Right cardiac atrium (tissue), 5 donors: ENCODE measurements around the gene GPR45. TPM values are rescaled to one million over a fixed set of nuclear protein-coding genes. Genes with fewer than 3 reads are reported as not detected.

Experiments used
- ATAC-seq, 2 donors: fragments of 200-7000 bp; cut with Tn5 transposase; one replicate each; pipeline versions ENCODE4 v1.8.0 to v1.9.1; 2020; ENCODE audit warnings: moderate library complexity in 2 of 2, mild to moderate bottlenecking in 1 of 2
- DNase-seq, 3 donors: peaks; one replicate each; pipeline ENCODE4 v3.0.0-alpha.2; 2020
- H3K27ac ChIP-seq: one replicate; pipeline ENCODE4 v1.5.1; 2013; ENCODE audit warnings: mild to moderate bottlenecking, low read length, control low read depth, moderate library complexity
- H3K27me3 ChIP-seq: one replicate; pipeline ENCODE4 v1.6.1; 2013; ENCODE audit not compliant: control insufficient read depth, insufficient read depth
- H3K4me1 ChIP-seq: one replicate; pipeline ENCODE4 v1.6.1; 2013; ENCODE audit warnings: low read length; ENCODE audit not compliant: control insufficient read depth, insufficient read depth
- H3K4me3 ChIP-seq: one replicate; pipeline ENCODE4 v1.5.1; 2013; ENCODE audit warnings: low read length, control low read depth
- H3K9me3 ChIP-seq: one replicate; pipeline ENCODE4 v1.6.1; 2013; ENCODE audit warnings: low read length; ENCODE audit not compliant: control insufficient read depth
- WGBS: extraction: QIAGEN DNeasy Blood & Tissue Kit; methylation state at CpG from one replicate; pipeline ENCODE4 v1.1.7; 2013; 5-methylcytosine and 5-hydroxymethylcytosine counted together
- intact Hi-C, 4 donors: fragments of 100-400 bp; cut with DNase I; formaldehyde crosslinking; loops; one replicate each; pipeline versions ENCODE4 v1.11.0 to v1.14.0; 2022 to 2023
- long read RNA-seq, 4 donors: library from polyadenylated mRNA; unstranded; transcript quantifications; one replicate each; pipeline ENCODE4 v2.0.0, GENCODE V29; 2020 to 2021
- polyA plus RNA-seq: library from polyadenylated mRNA; stranded (reverse); fragments of 200-250 nt; gene quantifications from one replicate; pipeline ENCODE4 v1.2.3, GENCODE V29; 2013
- total RNA-seq, 4 donors: library from RNA; stranded (reverse); fragmentation: NEBNext Ultra II Directional; extraction: Animal tissue kit (Norgen Biotek cat#: 25700); gene quantifications; one replicate each; pipeline ENCODE4 v1.2.1, GENCODE V29; 2021
- donor health status: healthy with polysubstance abuse.
- donor health status: DM: no; HTN: yes; CAD: no.
- donor health status: DM: no; HTN: no; CAD: no.
- donor health status: DM: no; HTN: yes; CAD: no; lungs with severe emphysema.
- donor health status: DM: yes; HTN: yes; CAD: no.

GPR45 gene, protein sequence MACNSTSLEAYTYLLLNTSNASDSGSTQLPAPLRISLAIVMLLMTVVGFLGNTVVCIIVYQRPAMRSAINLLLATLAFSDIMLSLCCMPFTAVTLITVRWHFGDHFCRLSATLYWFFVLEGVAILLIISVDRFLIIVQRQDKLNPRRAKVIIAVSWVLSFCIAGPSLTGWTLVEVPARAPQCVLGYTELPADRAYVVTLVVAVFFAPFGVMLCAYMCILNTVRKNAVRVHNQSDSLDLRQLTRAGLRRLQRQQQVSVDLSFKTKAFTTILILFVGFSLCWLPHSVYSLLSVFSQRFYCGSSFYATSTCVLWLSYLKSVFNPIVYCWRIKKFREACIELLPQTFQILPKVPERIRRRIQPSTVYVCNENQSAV
- not detected for total RNA-seq
- polyA plus RNA-seq = not detected
- long read RNA-seq, donor 1 = 0 reads
- long read RNA-seq, donor 2 = 0 reads
- long read RNA-seq, donor 3 = 0 reads
- long read RNA-seq, donor 4 = 0 reads

DNA sequence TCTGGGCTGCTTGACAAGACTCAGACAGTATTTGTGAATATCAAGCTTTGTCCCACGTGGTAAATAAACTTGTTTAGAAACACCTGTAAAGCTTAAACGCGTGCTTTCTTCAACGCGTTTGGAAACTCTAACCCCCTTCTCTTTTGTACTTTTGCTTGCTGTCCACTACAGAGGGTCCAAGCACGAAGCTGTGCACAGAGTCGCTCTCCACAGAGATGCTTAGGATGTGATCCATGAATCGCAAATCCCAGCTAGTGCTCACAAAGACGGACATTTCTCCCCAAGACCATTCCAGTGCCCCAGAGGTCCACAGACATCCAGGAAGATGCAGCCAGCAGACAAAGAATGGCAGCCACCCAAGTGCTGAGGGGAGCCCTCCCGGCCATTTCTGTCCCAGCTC lies at the start of gene GPR45:
Gene GPR45 (plus strand): TSS at position 301 of the 400 bp plus-strand sequence. CDS start 116 bp downstream, outside the sequence.
- WGBS = 84% methylated on average over 10 of the region's 10 CpGs
- H3K9me3 ChIP-seq = no peaks in the 10 kb centered on the region
- H3K4me1 ChIP-seq = no peaks in the 10 kb centered on the region
- no peak for DNase-seq
- intact Hi-C loops = no loop called here
- no peak within 1 kb of the TSS for H3K27ac ChIP-seq
- H3K4me3 ChIP-seq = no peak within 1 kb of the TSS
- ATAC-seq = no peak
- H3K27me3 ChIP-seq = no peaks in the 10 kb centered on the region

DNA sequence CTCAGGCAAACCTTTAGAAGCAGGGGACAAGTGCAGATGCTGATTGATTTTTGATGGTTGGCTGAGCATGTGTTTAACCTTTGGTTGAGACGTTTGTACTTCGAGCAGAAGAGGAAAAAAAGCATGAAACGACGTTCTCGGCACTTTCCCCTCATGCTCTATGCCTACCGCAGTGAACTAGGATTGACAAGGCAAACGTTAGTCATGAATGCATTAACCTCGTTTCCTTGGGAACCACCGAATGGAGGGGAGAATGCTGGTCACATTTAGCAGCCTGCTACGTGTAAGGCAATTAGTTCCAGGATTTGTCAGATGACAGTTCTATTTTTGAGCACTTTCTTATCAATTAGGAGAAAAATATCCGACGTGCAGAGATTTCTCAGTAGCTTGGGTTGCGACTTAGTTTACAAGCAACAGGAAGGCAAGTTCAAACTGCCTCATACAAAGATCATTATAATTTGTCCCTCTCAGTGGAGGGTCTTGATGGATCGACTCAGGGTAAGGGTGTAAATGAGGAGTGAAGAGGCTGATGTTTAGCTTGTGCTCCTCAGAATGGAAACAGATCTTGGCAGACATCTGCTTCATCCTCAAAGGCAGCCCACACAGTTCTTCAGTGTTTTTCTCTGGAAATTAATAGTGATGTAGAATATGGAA lies 47.4 kb upstream of the GPR45 start:
- H3K27me3 ChIP-seq = no peaks in the 10 kb centered on the region
- no peak for ATAC-seq
- H3K9me3 ChIP-seq = no peaks in the 10 kb centered on the region
- no peak for DNase-seq
- no peaks in the 10 kb centered on the region for H3K4me1 ChIP-seq
- H3K27ac ChIP-seq = no peak overlapping the region
- WGBS = 21% methylated on average over 14 of the region's 14 CpGs
- no peak overlapping the region for H3K4me3 ChIP-seq
- intact Hi-C loops = no loop called here

DNA sequence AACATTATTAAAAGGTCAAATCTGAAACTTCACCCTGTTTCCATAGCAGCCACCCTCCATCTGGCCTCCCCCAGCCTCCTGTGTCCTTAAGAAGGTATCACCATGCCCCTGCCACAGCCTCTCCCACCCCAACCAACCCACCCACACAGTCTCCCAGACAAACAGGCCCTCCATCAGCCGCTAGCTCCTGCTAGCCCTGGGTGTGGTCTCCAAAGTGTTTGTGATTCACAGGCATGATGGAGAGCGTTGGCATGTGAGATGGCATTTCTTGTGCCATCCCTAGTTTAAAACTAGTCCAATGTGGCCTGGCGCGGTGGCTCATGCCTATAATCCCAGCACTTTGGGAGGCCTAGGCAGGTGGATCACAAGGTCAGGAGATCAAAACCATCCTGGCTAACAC lies 44.9 kb upstream of the GPR45 start:
- WGBS = 89% methylated on average over 4 of the region's 4 CpGs

DNA sequence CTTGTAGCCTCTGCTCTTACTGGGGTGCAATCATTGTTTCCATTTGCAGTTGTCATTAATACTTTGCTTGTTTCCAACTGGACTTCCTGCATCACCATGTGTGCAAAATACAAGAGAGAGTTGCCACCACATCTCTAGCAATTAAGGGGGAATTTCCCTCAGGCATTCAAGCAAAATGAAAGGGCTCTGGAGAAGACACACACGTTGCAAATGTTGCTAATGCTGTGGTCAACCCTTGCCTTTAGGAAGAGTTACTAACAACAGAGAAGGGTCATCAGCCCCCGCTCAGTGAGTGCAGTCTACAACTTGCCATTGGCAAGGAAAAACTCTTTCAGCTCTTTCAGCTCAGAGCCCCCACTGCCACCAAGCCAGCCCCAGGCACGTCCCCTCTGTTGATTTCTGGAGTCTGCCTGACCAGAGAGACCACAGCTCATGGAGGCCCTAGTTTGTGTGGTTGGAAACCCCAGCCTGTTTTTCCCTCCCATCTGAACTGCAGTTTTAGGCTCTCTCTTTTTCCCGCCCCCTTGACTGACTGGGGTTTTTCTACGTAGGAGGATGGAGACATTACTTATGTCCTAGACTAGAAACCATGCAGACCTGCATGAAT lies 25.9 kb upstream of the GPR45 start:
- intact Hi-C loops = no loop called here
- DNase-seq (no peak), ATAC-seq (no peak)
- 60% methylated on average over 5 of the region's 5 CpGs for WGBS
- no peaks in the 10 kb centered on the region for H3K9me3 ChIP-seq
- H3K27me3 ChIP-seq = no peaks in the 10 kb centered on the region
- no peak overlapping the region for H3K4me3 ChIP-seq
- no peaks in the 10 kb centered on the region for H3K4me1 ChIP-seq
- no peak overlapping the region for H3K27ac ChIP-seq

More for the DNA sequence above, 44.9 kb upstream of the GPR45 start:
- no peak for ATAC-seq
- no peak overlapping the region for H3K4me3 ChIP-seq
- no peaks in the 10 kb centered on the region for H3K4me1 ChIP-seq
- no peak overlapping the region for H3K27ac ChIP-seq
- H3K27me3 ChIP-seq = no peaks in the 10 kb centered on the region
- no peaks in the 10 kb centered on the region for H3K9me3 ChIP-seq
- intact Hi-C loops = no loop called here
- DNase-seq = no peak

DNA sequence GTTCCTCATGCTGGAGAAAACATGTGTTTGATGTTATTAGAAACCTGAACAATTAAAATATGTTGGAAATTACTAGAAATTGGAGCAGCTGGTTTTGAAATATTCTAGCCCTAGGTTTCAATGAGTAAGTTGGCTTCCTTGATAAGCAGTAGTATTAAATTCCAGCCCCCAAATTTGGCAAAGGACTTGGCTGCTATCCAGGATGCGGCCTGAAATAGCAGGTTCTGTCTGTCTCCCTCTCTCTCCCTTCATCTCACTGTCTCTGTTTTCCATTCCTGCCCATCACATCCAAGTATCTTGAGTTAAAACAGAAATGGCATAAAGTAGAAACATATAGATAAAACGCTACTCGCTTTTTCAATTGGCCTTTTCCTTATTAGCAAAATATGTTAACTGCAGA lies 20.9 kb upstream of the GPR45 start:
- intact Hi-C loops = no loop called here
- 39% methylated on average over 3 of the region's 3 CpGs for WGBS
- no peak for ATAC-seq
- Histone ChIP-seq H3K4me1 (no peaks in the 10 kb centered on the region), H3K4me3 (no peak overlapping the region), H3K27ac (no peak overlapping the region), H3K9me3 (no peaks in the 10 kb centered on the region), H3K27me3 (no peaks in the 10 kb centered on the region)
- no peak for DNase-seq

DNA sequence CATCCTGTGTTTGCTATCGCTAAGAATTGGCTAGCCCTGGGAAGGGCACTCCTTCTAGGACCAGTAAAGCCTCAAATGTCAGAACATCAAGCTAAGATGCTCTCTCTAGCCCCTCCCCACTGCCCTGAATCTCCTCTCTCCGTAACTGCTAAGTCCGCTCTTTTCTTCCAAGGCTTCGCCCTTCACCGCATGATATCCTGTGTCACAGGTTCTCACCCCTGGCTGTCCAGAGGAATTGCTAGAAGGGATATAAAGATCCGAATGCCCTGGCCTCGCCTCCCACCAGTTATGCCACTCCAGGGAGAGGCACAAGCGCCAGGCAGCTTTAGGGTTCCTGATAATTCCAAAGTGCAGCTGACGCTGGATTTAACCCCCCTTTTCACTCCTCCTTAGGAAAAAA lies 17.1 kb upstream of the GPR45 start:
- Histone ChIP-seq H3K27ac (no peak overlapping the region), H3K4me3 (no peak overlapping the region), H3K27me3 (no peaks in the 10 kb centered on the region), H3K4me1 (no peaks in the 10 kb centered on the region), H3K9me3 (no peaks in the 10 kb centered on the region)
- DNase-seq (no peak), ATAC-seq (no peak)
- WGBS = 61% methylated on average over 9 of the region's 9 CpGs
- intact Hi-C loops = no loop called here

DNA sequence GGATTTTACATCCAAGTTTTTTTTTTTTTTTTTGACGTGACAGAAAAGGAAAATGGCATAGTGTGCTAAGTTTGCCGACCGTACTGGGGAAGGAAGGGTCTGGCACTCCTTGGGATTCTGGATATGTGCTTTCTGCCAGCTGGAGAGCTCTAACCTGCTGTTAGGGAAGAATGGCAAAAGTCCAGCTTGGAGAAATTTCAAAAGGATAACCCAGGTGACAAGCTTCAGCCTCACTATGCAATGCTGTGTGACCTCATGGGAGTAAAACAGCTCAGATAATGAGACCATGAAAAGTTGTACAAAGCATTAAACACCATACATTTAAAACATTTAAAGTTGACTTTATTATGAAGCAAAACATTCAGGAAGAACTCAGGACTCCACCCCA lies 10.3 kb upstream of the GPR45 start:
- no peak for DNase-seq
- no peaks in the 10 kb centered on the region for H3K27me3 ChIP-seq
- intact Hi-C loops = loop anchor here in 1 of 4 donors (5.0 kb wide), 1 partner anchor 114 kb away; no protein-coding TSS in a partner anchor
- no peak overlapping the region for H3K4me3 ChIP-seq
- WGBS = 32% methylated on average over 3 of the region's 3 CpGs
- H3K9me3 ChIP-seq = no peaks in the 10 kb centered on the region
- H3K27ac ChIP-seq = no peak overlapping the region
- H3K4me1 ChIP-seq = no peaks in the 10 kb centered on the region
- no peak for ATAC-seq

DNA sequence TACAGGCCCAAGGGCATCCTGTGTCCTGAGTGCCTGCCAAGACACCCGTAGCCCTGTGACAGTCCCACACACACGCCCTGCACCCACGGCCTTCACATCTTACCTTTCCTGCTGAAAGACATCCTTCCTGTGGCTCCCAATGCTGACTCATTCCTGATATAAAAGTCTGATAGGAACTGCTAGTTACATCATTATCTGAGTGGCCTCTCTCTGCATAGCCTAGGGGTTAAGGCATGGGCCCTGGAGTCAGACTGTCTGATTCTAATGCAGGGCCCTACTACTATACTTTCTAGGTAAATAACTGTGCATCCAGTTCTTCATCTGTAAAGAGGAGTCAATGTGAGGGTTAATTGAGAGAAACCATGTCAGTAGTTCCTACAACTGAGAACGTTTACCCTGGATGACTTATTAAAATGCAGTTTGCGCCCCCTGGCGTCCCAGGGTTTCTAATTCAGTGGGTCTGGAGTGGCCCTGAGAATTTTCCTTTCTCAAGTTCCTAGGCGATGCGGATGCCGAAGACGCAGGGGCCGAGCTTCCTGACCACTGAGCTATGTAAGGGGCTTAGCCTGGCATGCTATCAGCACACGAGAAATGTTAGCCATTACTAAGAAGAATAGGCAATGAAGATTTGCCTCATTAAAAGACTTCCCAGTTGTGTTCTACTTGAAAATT lies 6.0 kb upstream of the GPR45 start:
- Histone ChIP-seq H3K27ac (no peak overlapping the region), H3K4me3 (no peak overlapping the region), H3K27me3 (no peaks in the 10 kb centered on the region), H3K4me1 (no peaks in the 10 kb centered on the region), H3K9me3 (no peaks in the 10 kb centered on the region)
- DNase-seq (peak; percentile 80 to 93 (median 81)), ATAC-seq (peak; percentile 64 to 71)
- WGBS = 8% methylated on average over 12 of the region's 12 CpGs
- intact Hi-C loops = loop anchor here in 3 of 4 donors (2.0 kb wide), 2 partner anchors 119 to 121 kb away; no protein-coding TSS in a partner anchor

DNA sequence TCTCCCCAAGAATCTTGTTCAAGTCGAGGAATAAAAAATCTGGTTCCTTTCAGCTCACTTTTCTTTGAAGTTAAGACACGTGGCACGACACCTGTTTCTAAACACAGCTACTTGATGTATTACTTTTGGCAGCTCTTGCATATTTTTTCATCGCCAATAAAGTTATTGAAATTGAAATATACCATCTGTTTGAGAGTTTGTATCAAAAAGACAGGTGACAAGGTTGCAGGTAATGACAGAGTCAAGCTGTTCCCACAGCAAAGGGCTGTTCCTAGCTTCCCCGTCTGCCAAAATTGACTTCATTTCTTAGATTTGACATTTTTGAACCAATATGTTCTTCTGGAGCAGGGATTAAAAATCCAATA lies 5.5 kb upstream of the GPR45 start:
- Histone ChIP-seq H3K4me3 (no peak overlapping the region), H3K27me3 (no peaks in the 10 kb centered on the region), H3K9me3 (no peaks in the 10 kb centered on the region), H3K4me1 (no peaks in the 10 kb centered on the region), H3K27ac (no peak overlapping the region)
- ATAC-seq (no peak), DNase-seq (no peak)
- intact Hi-C loops = loop anchor here in 2 of 4 donors (2.0 kb wide), 2 partner anchors 119 to 121 kb away; no protein-coding TSS in a partner anchor
- 45% methylated on average over 5 of the region's 5 CpGs for WGBS

DNA sequence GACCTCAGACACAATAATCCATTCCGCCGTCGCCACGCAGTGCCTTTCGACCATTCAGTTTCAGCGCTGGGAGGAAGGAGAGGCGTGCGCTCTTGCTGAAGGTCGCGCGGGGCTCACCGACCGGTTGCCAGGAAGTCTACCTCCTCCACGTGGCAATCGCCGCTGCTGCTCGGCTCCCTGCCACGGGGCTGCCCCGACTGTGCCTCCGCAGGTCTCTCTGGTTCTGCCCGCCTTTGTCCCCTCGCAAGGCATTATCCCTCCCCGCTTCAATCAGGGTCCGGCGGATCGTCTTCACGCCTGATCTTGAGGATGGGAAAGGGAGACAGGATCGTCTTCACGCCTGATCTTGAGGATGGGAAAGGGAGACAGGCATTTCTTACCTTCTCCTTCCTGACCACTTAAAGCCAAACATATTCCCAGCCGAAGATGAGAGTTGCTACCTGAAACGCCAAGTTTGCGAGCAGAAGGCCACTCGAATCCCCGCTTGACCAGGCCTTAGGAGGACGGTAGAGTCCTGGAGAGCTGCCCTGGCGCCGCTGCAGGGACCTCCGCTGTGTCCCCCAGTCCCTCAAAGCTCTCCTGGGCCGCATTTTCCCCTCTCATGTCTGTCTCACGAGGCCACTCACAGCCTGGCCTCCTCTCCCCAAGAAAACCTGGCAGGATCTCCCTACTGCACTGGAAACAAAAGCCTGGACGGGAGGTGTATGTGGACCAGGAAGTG lies 4.3 kb upstream of the GPR45 start:
- H3K27me3 ChIP-seq = no peaks in the 10 kb centered on the region
- DNase-seq (peak in 1 of 3 donors; percentile 42), ATAC-seq (peak in 1 of 2 donors; percentile 38)
- no peaks in the 10 kb centered on the region for H3K9me3 ChIP-seq
- intact Hi-C loops = loop anchor here in 2 of 4 donors (2.0 kb wide), 2 partner anchors 120 to 122 kb away; no protein-coding TSS in a partner anchor
- H3K4me3 ChIP-seq = no peak overlapping the region
- no peaks in the 10 kb centered on the region for H3K4me1 ChIP-seq
- H3K27ac ChIP-seq = no peak overlapping the region
- WGBS = 61% methylated on average over 41 of the region's 41 CpGs
